ENCODE data around the gene ZNF217. TPM values are rescaled to one million over a fixed set of nuclear protein-coding genes. Genes with fewer than 3 reads are reported as not detected.

ZNF217 gene
- polyA plus RNA-seq, 1 donor from 2014 or later: 1.9 TPM

- Histone ChIP-seq H4K20me1 (ENCODE audit: insufficient read depth) (no peaks in the 10 kb centered on the region), H3F3A (ENCODE audit: insufficient read depth, low read length, poor library complexity, severe bottlenecking) (no peaks in the 10 kb centered on the region)
Observed at GRCh38 chr20:53569005-53569404, 24.6 kb downstream of the ZNF217 start.

GRCh38 chr20:53568351-53568750 is 25.3 kb downstream of the ZNF217 start:
- Histone ChIP-seq H3K4me3 (ENCODE audit: low read length) (no peak overlapping the region), H3K36me3 (ENCODE audit: insufficient read depth, low read length) (no peaks in the 10 kb centered on the region), H3K27me3 (ENCODE audit: insufficient read depth, low read depth, low read length) (no peaks in the 10 kb centered on the region), H3K9me3 (ENCODE audit: low read length) (no peaks in the 10 kb centered on the region), H3K4me2 (ENCODE audit: low read length) (no peak overlapping the region), H3K9me2 (ENCODE audit: insufficient read depth, low read length) (no peaks in the 10 kb centered on the region), H4K20me1 (ENCODE audit: insufficient read depth) (no peaks in the 10 kb centered on the region), H2AFZ (ENCODE audit: low read depth, low read length) (no peak overlapping the region), H3K9ac (ENCODE audit: low read length) (no peak overlapping the region), H3K79me2 (replicated peaks; ENCODE audit: insufficient read depth, low read length) (no peaks in the 10 kb centered on the region), H3F3A (ENCODE audit: insufficient read depth, low read length, poor library complexity, severe bottlenecking) (no peaks in the 10 kb centered on the region), H3K27ac (ENCODE audit: low read length) (no peak overlapping the region)
- no peak for TF ChIP-seq RAD21 (conservative IDR thresholded peaks at IDR 0.05)
- no peak for TF ChIP-seq EP300 (conservative IDR thresholded peaks at IDR 0.05; ENCODE audit: poor library complexity, severe bottlenecking)
- TF ChIP-seq EZH2 (IDR thresholded peaks at IDR 0.05; ENCODE audit: borderline replicate concordance, insufficient read depth, low read length, poor library complexity, severe bottlenecking): no peak
- no peak for TF ChIP-seq SMC3 (conservative IDR thresholded peaks at IDR 0.05; ENCODE audit: poor library complexity)
- no peak for TF ChIP-seq CTCF (IDR thresholded peaks at IDR 0.05; ENCODE audit: poor library complexity, severe bottlenecking)
- TF ChIP-seq MXI1 (conservative IDR thresholded peaks at IDR 0.05; ENCODE audit: poor library complexity, severe bottlenecking): no peak
- TF ChIP-seq POLR2AphosphoS5 (IDR thresholded peaks at IDR 0.05): no peak
- no peak for TF ChIP-seq TAF1 (IDR thresholded peaks at IDR 0.05; ENCODE audit: low read depth)

More at GRCh38 chr20:53569005-53569404, 24.6 kb downstream of the ZNF217 start:
- H3K9me3 ChIP-seq (ENCODE audit: low read length): no peaks in the 10 kb centered on the region
- no peak overlapping the region for H2AFZ ChIP-seq (ENCODE audit: low read depth, low read length)
- H3K4me3 ChIP-seq (ENCODE audit: low read length): no peak overlapping the region
- H3K27ac ChIP-seq (ENCODE audit: low read length): no peak overlapping the region
- H3K27me3 ChIP-seq (ENCODE audit: insufficient read depth, low read depth, low read length): no peaks in the 10 kb centered on the region
- no peaks in the 10 kb centered on the region for H3K9me2 ChIP-seq (ENCODE audit: insufficient read depth, low read length)
- H3K36me3 ChIP-seq (ENCODE audit: insufficient read depth, low read length): no peaks in the 10 kb centered on the region
- H3K9ac ChIP-seq (ENCODE audit: low read length): no peak overlapping the region
- TF ChIP-seq EZH2 (IDR thresholded peaks at IDR 0.05; ENCODE audit: borderline replicate concordance, insufficient read depth, low read length, poor library complexity, severe bottlenecking): no peak
- no peak for TF ChIP-seq RAD21 (conservative IDR thresholded peaks at IDR 0.05)
- no peak for TF ChIP-seq CTCF (IDR thresholded peaks at IDR 0.05; ENCODE audit: poor library complexity, severe bottlenecking)
- no peak for TF ChIP-seq REST (IDR thresholded peaks at IDR 0.05; ENCODE audit: borderline replicate concordance)
- no peak overlapping the region for H3K4me2 ChIP-seq (ENCODE audit: low read length)
- no peaks in the 10 kb centered on the region for H3K79me2 ChIP-seq (replicated peaks; ENCODE audit: insufficient read depth, low read length)
